GM10266 (cell line): ENCODE results near the gene WDR37.

Experiments
- DNase-seq: peaks from one replicate; pipeline ENCODE4 v3.0.0; 2012; ENCODE audit errors: extremely low spot score
- TF ChIP-seq, protein P1 (sequence below): IDR thresholded peaks from 2 replicates; pipeline ENCODE4 v1.5.1; 2012; ENCODE audit warnings: mild to moderate bottlenecking, low read depth; ENCODE audit not compliant: control insufficient read depth, insufficient read depth; ENCODE audit errors: missing control alignments

The WDR37 gene

DNA sequence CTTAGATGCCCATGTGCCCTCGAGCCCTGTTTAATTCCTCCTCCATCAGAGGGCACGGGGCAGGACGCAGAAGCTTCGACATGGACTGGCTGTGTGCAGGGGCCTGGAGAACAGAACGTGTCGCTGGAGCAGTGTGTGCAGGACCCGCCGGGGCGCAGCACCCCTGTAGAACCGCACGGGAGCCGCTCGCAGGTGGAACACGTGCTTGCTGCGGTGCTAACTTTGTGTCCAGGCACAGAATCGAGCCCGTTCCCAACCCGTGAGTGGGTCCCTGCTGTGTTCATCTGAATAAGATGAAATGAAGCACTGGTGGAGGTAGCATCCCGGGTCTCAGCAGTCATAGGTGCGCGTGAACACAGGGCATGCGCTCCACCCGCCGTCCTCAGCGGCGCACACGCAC lies 116.9 kb downstream of the WDR37 start:
- DNase-seq = no peak

GRCh38 chr10:1174022-1174421 lies 117.8 kb downstream of the WDR37 start:
- TF ChIP-seq, protein P1, sequence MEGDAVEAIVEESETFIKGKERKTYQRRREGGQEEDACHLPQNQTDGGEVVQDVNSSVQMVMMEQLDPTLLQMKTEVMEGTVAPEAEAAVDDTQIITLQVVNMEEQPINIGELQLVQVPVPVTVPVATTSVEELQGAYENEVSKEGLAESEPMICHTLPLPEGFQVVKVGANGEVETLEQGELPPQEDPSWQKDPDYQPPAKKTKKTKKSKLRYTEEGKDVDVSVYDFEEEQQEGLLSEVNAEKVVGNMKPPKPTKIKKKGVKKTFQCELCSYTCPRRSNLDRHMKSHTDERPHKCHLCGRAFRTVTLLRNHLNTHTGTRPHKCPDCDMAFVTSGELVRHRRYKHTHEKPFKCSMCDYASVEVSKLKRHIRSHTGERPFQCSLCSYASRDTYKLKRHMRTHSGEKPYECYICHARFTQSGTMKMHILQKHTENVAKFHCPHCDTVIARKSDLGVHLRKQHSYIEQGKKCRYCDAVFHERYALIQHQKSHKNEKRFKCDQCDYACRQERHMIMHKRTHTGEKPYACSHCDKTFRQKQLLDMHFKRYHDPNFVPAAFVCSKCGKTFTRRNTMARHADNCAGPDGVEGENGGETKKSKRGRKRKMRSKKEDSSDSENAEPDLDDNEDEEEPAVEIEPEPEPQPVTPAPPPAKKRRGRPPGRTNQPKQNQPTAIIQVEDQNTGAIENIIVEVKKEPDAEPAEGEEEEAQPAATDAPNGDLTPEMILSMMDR = no peak
- DNase-seq = no peak

More for the DNA sequence above, 116.9 kb downstream of the WDR37 start:
- TF ChIP-seq, protein P1 = no peak

- TF ChIP-seq, protein P1 = no peak
- no peak for DNase-seq
These were observed 119.9 kb downstream of the WDR37 start for GRCh38 chr10:1175956-1176565.

DNA sequence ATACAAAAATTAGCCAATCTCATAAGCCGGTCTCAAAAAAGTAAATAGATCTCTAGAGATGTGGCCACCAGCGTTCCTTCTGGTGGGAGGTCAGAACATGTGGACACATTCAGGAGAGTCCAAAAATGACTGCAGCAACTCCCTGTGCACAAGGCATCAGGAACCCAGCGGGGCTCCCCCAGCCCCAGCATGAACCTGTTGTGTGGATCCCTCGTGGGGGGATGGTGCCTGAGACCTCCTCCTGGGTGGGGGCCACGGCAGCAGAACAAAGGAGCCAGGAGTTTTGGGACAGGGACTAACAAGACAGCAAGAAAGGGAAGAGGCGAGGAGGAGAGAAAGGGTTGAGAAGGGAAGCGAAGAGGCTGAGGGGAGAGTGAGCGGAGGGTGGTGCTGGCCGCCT lies 121.8 kb downstream of the WDR37 start:
- DNase-seq = no peak

GRCh38 chr10:1178506-1178905 lies 122.3 kb downstream of the WDR37 start:
- TF ChIP-seq, protein P1 = no peak
- DNase-seq = no peak

More for the DNA sequence above, 121.8 kb downstream of the WDR37 start:
- TF ChIP-seq, protein P1 = no peak

- no peak for DNase-seq
- TF ChIP-seq, protein P1 = no peak
These were observed 123.3 kb downstream of the WDR37 start for GRCh38 chr10:1179346-1180070.
